ENCODE data around the gene TNIK.

The TNIK gene

GRCh38 chr3:171358881-171359198 lies 101.4 kb downstream of the TNIK start:
- no peak for TF ChIP-seq CTCF (IDR thresholded peaks at IDR 0.05; ENCODE audit: borderline replicate concordance, control extremely low read depth, extremely low read depth, insufficient read depth, missing control alignments)
- in situ Hi-C loops (cut with MboI; ENCODE audit: low sequenced_read_pairs, unreplicated experiment): no loop called here
- DNase-seq (ENCODE audit: low spot score): no peak

- in situ Hi-C loops (cut with MboI; ENCODE audit: low sequenced_read_pairs, unreplicated experiment): no loop called here
- no peak for TF ChIP-seq CTCF (IDR thresholded peaks at IDR 0.05; ENCODE audit: borderline replicate concordance, control extremely low read depth, extremely low read depth, insufficient read depth, missing control alignments)
- no peak for DNase-seq (ENCODE audit: low spot score)
Observed at GRCh38 chr3:171358181-171358880, 101.9 kb downstream of the TNIK start.

GRCh38 chr3:171357721-171358120 lies 102.5 kb downstream of the TNIK start:
- no peak for DNase-seq (ENCODE audit: low spot score)
- TF ChIP-seq CTCF (IDR thresholded peaks at IDR 0.05; ENCODE audit: borderline replicate concordance, control extremely low read depth, extremely low read depth, insufficient read depth, missing control alignments): no peak
- in situ Hi-C loops (cut with MboI; ENCODE audit: low sequenced_read_pairs, unreplicated experiment): no loop called here

- in situ Hi-C loops (cut with MboI; ENCODE audit: low sequenced_read_pairs, unreplicated experiment): no loop called here
- no peak for DNase-seq (ENCODE audit: low spot score)
- no peak for TF ChIP-seq CTCF (IDR thresholded peaks at IDR 0.05; ENCODE audit: borderline replicate concordance, control extremely low read depth, extremely low read depth, insufficient read depth, missing control alignments)
Observed at GRCh38 chr3:171356251-171356650, 104.0 kb downstream of the TNIK start.

- TF ChIP-seq CTCF (IDR thresholded peaks at IDR 0.05; ENCODE audit: borderline replicate concordance, control extremely low read depth, extremely low read depth, insufficient read depth, missing control alignments): no peak
- DNase-seq (ENCODE audit: low spot score): no peak
- in situ Hi-C loops (cut with MboI; ENCODE audit: low sequenced_read_pairs, unreplicated experiment): no loop called here
Observed at GRCh38 chr3:171354706-171355582, 105.3 kb downstream of the TNIK start.

GRCh38 chr3:171354049-171354705 lies 106.0 kb downstream of the TNIK start:
- TF ChIP-seq CTCF (IDR thresholded peaks at IDR 0.05; ENCODE audit: borderline replicate concordance, control extremely low read depth, extremely low read depth, insufficient read depth, missing control alignments): no peak
- in situ Hi-C loops (cut with MboI; ENCODE audit: low sequenced_read_pairs, unreplicated experiment): no loop called here
- no peak for DNase-seq (ENCODE audit: low spot score)

All from GM13976 (cell line).